Upper lobe of left lung (tissue), 4 donors: ENCODE results near the gene ATN1.

Experiments used
- CTCF ChIP-seq, 6 experiments: fragments of 450-650 bp in 4 of 6; fragments of 200-600 bp in 2 of 6; sonication (generic) in 2 of 6; IDR thresholded peaks; one replicate each; pipeline ENCODE4 v1.5.1; 2016 to 2019; ENCODE audit warnings: antibody characterized with exemption in 6 of 6
- EP300 ChIP-seq, 4 donors: sonication (generic); formaldehyde crosslinking; IDR thresholded peaks; one replicate each; pipeline ENCODE4 v1.5.1; 2017; ENCODE audit warnings: antibody characterized with exemption in 4 of 4, control low read depth in 2 of 4
- POLR2A ChIP-seq, 4 donors: fragments of 450-650 bp; IDR thresholded peaks; one replicate each; pipeline ENCODE4 v1.5.1; 2016 to 2017; ENCODE audit warnings: antibody characterized with exemption in 4 of 4, mild to moderate bottlenecking in 2 of 4
- POLR2AphosphoS5 ChIP-seq, 2 donors: sonication (generic); formaldehyde crosslinking; IDR thresholded peaks; one replicate each; pipeline ENCODE4 v1.5.1; 2017; ENCODE audit warnings: antibody characterized with exemption in 2 of 2

GRCh38 chr12:6962285-6963015, 34.7 kb downstream of the ATN1 start:
- no peak for TF ChIP-seq CTCF (IDR thresholded peaks at IDR 0.05)
- TF ChIP-seq EP300 (IDR thresholded peaks at IDR 0.05), result no peak
- TF ChIP-seq POLR2AphosphoS5 (IDR thresholded peaks at IDR 0.05), result peak in 1 of 2 donors; percentile 33
- peak in 2 of 4 donors; percentile 72 to 76 for TF ChIP-seq POLR2A (IDR thresholded peaks at IDR 0.05)
